HG03460 (cell line): Measurements from ENCODE around the gene CD164L2.
"Not testable (repeated sequence)": the region's sequence is repeated elsewhere in the genome, so short reads cannot be mapped to it uniquely, and the experiment has no call there.

Experiments
- ATAC-seq: cut with Tn5 transposase; IDR thresholded peaks from one replicate; pipeline ENCODE4 v1.9.1; 2021; ENCODE audit not compliant: unreplicated experiment

The CD164L2 gene

DNA sequence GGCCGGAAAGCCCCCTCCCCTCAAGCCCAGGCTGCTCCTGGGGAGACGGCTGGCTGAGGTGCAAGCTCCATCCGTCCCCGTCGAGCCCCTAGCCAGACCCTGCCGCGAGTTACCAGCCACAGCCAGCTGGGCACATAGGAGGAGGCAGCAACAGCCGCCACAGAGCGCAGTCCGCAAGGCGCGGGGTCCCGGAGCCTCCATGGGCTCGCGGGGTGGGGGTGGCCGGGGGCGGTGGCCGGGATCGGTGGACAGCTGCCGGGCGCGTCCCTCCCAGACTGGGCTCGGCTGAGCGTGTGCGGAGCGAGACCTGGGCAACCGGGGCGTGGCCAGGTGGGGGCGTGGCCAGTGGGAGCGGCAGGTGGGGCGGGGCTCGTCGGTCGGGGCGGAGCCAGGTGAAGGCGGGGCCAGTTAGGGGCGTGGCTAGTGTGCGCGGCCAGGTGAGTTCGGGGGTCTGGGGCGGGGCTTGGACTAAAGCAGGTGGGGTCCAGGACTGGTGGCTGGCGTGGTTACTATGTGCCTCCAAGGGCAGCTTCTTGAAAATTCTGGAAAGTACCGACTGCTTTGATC is at the start of gene CD164L2:
CD164L2 (minus strand) TSS at position 295 of the 567 bp plus-strand sequence; CDS start at position 201, 94 bp downstream.
- ATAC-seq: no peak

DNA sequence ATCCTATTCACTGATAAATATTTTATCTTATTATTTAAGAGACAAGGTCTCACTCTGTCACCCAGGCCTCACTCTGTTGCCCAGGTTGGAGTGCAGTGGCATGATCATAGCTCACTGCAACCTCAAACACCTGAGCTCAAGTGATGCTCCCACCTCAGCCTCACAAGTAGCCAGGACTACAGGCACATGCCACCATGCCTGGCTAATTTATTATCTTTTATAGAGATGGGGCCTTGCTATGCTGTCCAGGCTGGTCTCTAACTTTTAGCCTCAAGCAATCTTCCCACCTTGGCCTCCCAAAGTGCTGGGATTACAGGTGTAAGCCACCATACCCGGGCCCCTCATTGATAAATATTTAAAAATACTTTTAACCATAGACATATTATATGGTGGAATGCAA is 49.6 kb upstream of the CD164L2 start:
- not testable (repeated sequence) for ATAC-seq

DNA sequence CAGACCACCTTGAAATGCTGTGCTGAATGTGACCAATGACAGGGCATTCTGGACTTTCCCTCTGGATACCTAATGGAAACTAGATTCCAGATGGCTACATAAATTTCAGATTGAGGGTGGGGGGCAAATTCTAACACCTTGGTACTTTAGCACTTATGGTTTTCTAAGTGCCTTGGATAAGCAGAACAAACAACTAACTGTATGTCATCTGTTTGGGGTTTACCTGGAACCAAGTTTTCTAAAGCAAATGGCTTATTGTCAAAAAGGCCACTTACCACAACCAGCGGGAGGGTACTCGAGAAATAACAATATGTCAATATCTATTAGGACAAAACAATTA is 48.4 kb upstream of the CD164L2 start:
- no peak for ATAC-seq

DNA sequence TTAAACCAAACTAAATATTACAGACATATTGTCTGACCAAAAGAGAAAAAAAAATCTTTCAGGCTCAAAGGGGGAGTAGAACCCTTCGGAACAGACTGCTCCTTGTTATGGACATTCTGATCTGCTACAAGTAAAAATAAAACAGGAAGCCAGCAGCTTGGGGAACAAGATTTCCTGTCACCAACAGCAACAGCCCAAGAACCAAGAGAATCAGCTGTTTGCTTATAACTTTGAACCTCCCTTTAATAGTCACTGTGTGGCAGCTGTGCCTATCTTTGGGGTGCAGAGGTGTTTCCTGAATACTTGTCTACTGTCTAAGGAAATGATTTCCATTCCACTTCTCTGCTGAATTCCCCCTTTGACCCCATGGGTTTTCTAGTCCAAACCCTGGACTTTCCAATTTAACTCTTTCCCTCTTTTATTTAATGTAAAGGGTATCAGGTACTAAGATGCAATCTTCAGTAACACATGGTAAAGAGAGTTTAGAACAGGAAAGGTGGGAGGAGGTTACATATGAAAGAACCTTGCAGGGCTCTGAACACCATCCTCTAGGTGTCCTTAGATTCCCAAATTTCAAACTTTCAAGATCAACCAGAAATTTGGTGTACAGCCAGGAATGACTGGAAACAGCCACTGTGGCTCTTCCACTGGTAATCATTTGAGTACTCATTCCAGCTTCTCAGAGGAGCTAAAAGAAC is 47.9 kb upstream of the CD164L2 start:
- peak; percentile 49 for ATAC-seq

DNA sequence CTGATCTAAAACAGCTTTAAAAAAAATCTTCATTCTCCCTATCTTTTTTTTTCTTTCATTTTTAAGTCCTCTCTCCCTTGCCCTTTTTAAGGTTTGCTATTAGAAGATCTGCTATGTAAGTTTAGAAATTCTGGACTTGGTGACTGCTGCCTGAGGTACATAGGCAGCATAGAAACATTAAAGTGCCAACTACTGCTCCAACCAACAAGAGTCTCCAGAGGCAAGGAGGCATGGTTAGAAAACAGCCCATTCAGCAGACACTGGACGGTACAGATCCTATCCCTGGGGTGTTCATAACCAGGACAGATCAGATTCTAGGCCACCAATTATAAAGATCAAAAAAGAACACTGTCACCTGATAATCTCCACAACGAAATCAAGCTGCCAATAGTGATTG is 45.9 kb upstream of the CD164L2 start:
- no peak for ATAC-seq

DNA sequence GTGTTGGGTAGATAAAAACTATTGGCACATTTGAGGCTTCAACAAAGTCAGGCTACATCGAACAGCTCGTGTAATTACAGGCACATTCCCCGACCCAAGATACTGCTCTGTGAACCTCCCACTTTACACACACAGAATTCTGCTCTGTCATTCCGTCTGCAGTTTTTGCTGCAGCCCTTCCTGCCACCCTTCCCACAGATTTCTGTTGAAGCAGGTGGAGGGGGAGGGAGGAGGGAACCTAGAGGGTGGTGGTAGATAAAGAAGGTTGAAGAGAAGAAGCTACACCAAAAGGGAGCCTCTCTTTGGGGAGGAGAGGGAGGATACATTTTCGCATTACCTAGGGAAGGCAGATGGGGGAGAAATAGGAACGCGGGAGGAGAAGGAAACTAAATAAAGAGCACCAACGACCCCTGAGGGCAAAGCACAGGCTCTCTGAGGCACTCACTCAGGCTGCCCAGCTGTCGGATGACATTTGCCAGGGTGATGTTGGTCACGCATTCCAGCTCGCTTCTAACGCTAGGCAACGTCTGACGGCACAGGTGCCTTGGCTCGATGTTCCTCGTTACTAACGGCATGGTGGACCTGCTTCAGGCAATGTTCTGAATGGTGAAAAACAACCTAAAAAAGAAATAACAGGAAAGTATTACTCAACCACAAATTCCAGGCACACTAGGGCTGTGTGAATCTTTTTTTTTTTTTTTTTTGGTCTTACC is 45.3 kb upstream of the CD164L2 start:
- ATAC-seq: no peak

DNA sequence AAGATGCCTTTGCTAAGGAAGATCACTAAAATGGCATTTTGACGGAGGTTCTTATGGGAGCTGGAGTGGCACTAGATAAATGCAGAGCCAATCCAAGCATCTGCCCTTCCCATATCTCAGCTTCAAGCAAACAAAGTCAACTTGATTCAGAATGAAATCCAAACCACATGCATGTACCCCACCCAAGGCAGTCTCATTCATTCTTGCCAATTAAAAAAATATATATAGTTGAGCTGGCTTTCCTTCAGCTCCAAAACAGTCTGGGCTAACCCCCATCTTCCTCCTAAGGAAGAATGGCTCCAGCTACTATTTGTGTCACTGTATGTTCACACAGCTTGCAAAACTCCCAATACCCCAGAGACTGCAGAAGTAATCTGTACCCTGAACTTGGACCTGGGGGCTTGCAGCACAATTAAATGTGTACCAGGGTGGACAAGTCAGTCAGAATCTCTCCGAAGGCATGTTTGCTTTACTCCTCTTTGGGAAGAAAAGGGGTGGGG is 44.7 kb upstream of the CD164L2 start:
- no peak for ATAC-seq

DNA sequence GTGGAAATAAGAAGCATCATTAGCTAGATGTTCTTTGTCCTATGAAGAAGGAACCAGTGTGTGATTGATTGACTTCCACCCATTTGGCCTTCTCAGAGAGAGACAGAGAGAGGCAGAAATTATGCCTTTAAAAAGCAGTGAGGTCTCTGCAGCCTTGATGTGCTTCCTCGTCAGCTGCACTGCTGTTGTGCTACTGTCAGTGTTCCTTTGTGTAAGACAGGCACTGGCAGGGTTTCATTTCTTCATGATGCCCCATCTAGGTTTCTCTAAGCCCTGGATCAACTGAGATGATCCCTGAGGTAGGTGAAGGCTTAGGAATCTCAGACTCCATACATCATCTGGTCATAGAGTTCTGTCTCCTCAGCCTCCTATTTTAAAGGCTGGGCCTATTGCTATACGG is 44.2 kb upstream of the CD164L2 start:
- no peak for ATAC-seq

DNA sequence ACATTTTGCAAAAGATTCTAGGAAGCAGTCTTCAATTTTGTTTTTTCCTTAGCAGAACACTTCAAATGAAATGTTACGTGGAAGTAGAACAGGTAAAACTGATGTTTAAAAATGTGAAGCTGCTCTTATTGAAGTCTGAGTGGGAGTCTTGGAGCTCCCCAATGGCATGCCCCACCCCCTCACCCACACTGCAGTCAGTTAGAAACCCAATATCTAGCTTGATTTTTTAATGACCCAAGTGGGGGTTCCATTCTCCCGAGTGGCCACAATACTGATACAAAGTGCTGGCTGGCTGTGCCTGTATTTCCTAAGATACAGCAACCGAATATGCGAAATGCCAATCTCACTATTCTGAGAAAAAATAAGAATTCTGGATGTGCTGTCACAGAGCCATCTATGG is 40.6 kb upstream of the CD164L2 start:
- ATAC-seq: no peak

DNA sequence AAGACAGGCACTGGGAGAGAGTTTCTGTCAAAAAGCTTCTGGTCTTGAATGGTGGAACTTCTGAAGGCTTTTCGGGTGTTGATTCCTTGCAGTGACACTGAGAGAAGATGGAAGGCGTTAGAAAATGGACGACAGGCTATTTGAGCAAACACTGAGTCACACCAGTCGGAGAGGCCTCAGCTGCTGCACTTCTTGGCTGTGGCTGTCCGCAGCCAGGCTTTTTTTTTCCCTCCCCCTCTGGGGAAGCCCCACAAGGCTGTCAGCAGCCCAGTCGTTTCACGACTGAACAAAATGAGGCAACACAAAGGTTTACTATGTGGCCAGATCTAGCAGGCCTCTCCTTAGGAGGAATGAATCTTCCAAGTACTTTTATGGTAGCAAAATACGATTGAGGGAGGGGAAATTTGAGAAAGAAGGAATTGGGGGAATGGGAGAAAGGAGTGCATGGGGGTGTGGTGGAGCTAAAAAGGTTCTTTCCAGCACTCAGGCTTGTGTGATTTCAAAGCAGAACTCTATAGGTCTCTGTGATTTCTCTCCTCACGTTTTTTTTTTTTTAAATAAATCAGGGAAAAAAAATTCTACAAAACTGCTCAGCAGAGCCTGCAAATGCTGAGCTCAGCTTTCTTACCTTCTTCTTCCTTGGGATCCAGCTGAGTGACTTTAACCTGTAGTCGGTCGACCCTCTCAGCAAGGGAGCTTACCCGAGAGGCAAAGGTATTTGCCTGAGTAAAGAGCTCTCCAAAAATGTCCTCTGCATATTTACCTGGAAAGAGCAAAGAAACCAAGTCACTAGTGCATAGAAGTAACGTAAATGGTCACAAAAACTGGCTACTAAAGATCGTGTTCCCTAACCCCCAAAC is 35.4 kb upstream of the CD164L2 start:
- no peak for ATAC-seq

DNA sequence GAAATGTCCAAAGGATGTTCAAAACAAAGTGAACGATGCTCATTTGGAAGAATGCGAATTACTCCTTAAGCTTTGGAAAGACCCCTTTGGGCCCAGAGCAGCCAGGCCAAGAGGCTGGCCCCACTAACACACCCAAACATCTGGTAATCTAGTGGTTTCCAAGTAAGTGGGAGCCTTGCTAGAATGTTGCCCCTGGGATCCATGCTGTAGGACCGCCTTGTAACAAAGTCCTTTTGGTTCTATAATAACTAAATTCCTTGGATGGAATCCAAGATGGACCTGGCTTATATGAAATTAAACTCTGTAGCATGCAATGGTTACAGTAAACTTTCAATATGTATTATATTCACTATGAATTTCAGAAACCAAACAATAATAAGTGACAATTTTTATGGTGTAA is 34.6 kb upstream of the CD164L2 start:
- ATAC-seq: no peak

DNA sequence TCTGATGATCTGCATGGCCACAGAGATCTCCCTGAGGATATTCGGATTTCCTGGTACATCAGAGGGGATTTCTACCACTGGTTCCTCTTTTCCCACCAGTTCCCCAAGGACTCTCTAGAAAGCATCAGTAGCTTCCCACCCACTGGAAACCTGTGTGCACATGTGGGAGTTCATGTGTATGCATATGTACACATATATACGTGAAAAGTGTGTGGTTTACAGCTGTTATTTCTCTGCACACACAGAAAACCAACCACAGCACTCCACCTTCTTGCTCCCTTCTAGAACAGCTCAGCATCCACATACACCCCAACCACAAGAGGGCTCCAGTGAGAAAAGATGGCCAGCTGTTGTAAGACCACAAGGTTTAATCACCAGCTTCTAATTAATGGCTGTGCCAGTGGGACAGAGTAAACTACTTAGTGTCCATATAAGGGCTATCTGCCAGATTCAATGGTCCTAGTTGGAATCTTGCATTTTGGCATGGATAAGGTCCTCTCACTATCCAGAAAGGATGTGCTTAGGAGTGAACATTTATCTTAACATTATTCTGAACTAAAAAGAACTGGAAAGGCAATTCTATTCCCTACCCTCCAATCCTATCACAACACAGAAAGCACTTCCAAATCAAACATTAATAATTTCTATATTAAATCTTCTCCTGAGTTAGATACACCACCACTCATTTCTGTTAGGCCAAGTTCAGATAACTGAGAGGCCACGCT is 33.4 kb upstream of the CD164L2 start:
- ATAC-seq: no peak

DNA sequence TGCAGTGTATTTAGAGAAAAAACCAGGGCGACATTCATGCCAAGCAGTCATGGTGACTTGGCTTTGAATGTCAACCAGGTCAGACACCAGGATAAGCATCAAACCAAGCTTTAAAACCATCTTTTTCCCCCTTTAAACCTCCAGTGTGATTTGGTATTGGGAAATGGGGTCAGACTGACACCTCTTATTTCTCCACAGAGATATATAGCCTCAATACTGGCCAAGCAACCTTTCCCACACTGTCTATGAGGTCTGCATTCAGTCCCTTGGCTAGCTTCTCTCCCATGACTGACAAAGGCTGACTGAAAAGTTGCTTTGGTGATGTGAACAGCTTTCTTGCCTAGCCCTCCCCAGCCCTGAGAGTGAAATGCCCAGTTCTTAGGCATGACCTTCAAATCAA is 31.0 kb upstream of the CD164L2 start:
- no peak for ATAC-seq

DNA sequence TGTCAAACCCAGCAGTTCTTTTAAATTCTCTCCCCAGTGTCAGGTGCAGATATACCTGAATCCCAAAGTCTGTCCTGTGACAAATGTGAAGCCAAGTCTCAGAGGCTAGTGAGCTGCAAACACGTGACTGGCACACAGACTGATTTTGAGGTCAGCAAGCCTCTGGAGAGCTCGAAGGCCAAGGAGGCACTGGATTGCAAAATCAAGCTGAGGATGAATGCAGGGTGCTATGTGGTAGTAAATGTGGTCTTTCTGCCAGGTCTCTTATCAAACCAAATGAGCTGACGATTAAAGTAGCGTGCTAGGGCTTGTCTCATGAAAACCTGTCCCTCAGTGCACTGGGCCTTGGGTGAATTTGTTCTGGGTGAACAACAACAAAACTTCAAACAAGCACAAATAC is 29.9 kb upstream of the CD164L2 start:
- ATAC-seq: no peak

DNA sequence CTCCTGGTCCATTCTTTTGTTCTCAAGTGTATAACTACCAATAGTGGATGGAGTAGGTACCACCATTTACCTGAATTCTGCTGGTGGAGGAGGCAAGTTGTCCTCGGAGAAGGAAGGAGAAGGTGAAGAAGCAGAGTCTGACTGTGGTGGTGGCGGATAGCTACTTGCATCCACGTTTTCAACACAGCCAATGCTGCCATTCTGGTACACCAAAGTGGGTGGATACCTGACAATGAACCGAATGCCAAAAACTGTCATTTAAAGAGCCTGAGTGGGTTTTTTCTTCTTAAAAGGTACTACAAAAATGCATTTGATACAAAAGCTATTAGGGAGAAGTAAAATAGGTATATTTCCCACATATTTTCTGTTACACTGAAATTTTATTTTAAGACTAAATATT is 29.4 kb upstream of the CD164L2 start:
- ATAC-seq: no peak

DNA sequence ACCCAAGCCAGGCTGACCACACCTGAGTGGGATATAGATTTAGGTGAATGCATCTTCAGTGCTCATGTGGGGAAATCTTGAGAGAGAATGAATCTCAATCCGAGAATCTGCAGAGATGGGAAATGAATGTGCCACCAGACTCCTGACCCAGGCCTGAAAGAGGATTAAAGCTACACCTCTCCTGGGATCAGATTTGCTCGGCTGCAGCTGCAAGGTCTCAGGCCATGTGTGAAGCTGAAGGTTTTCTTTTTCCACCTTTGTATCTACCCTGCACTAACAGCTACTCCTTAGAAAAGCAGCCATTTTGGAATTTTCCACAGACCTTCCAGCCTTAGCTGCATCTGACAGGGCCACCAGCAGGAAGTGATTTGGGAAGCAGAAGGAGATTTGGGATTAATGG is 27.6 kb upstream of the CD164L2 start:
- no peak for ATAC-seq

DNA sequence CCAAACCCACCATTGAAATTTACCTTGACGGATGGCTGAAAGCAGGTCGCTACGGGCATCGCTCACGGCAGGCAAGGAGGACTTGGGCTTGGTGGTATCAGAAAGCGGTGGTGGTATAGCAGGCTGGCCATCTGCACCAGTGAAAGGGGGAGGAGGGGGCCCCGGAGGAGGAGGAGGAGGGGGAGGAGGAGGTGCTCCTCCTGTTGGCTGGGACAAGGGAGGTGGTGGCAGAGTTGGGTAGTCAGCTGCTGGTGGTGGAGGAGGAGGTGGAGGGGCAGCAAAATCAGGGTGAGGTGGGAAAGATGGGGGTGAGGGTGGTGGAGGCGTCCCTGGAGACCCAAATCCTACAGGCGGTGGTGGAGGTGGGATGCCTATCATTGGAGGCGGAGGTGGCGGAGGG is 26.5 kb upstream of the CD164L2 start:
- no peak for ATAC-seq

DNA sequence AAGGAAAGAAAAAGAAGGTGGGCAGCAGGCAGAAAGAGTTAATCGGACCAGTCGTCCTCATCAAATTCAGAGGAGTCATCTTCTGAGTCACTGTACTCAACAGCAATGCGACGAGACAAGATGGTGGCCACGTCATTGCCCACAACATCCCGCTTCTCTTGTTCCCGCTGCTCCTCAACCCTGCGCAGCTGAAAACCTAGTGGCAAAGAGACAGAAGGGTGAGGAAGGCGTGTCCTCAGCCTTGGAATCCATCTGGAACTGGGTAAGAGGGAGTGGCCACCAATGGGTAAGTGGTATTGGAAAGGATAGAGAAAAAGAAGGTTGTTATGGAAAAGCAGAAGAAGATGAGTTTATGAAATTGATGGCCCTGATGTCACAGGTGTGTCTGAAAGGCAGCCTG is 25.0 kb upstream of the CD164L2 start:
- ATAC-seq: no peak

DNA sequence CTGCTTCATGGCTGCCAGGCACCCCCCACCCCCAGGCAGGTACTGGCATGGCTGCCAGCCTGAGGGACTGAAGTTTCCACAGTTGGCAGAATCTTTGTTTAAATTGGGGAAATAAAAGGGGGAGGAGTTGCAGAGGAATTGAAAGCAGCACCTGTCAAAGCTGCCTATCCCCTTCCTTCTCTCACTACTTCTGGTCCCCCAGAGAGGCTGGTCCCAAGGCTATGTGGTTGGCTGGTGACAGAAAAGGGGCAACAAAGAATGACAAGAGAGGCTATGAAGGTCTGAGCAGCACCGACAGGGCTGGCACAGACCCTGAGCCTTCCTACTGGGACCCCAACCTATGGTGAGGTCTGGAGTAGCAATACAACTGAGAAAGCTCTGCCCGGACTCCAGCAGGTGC is 23.7 kb upstream of the CD164L2 start:
- ATAC-seq: not testable (repeated sequence)

DNA sequence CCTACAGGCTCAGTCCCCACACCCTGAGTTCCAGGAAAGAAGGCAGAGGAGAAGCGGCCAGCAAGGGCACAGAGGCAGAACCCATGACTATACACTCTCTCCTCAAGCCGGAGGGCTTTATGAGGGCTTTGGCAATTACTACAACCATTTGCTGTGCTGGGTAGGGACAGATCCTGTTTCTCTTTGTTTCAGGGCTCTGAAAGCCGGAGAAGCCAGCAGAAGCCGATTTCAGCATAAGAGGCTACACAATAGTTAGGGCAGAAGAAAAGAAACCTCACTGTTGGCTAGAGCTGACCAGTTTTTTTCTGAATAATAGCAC is 23.2 kb upstream of the CD164L2 start:
- ATAC-seq: no peak
